BE2C (cell line): ENCODE results near the gene IFI16.
"Not testable (repeated sequence)": the region's sequence is repeated elsewhere in the genome, so short reads cannot be mapped to it uniquely, and the experiment has no call there.

Experiments
- DNase-seq: peaks from one replicate; pipeline ENCODE4 v3.0.0-alpha.2; 2020
- H3K27me3 ChIP-seq: fragments of 250-450 bp; sonication (Bioruptor Pico); 2 replicates; pipeline ENCODE4 v1.5.1; 2020; ENCODE audit warnings: mild to moderate bottlenecking
- H3K36me3 ChIP-seq: fragments of 250-450 bp; sonication (Bioruptor Pico); 2 replicates; pipeline ENCODE4 v1.5.1; 2020; ENCODE audit warnings: mild to moderate bottlenecking
- H3K4me1 ChIP-seq: fragments of 250-450 bp; sonication (Bioruptor Pico); 2 replicates; pipeline ENCODE4 v1.5.1; 2020
- H3K4me3 ChIP-seq: 2 replicates; pipeline ENCODE4 v1.5.1; 2011; ENCODE audit warnings: low read depth, low read length
- H3K9me3 ChIP-seq: fragments of 250-450 bp; sonication (Bioruptor Pico); 2 replicates; pipeline ENCODE4 v1.5.1; 2020
- CTCF ChIP-seq: IDR thresholded peaks from 2 replicates; pipeline ENCODE4 v1.5.1; 2012; ENCODE audit warnings: mild to moderate bottlenecking, low read depth, low read length

The IFI16 gene

GRCh38 chr1:159015440-159015909 is 5.8 kb downstream of the IFI16 start:
- H3K4me1 ChIP-seq = no peaks in the 10 kb centered on the region
- no peaks in the 10 kb centered on the region for H3K27me3 ChIP-seq
- no peaks in the 10 kb centered on the region for H3K36me3 ChIP-seq
- no peak for DNase-seq
- TF ChIP-seq CTCF = no peak
- no peaks in the 10 kb centered on the region for H3K9me3 ChIP-seq
- no peak overlapping the region for H3K4me3 ChIP-seq

GRCh38 chr1:159023723-159024122 is 14.0 kb downstream of the IFI16 start:
- no peaks in the 10 kb centered on the region for H3K27me3 ChIP-seq
- no peak for TF ChIP-seq CTCF
- DNase-seq = no peak
- H3K4me1 ChIP-seq = no peaks in the 10 kb centered on the region
- H3K9me3 ChIP-seq = no peaks in the 10 kb centered on the region
- no peak overlapping the region for H3K4me3 ChIP-seq
- no peaks in the 10 kb centered on the region for H3K36me3 ChIP-seq

GRCh38 chr1:159025043-159025442 is 15.3 kb downstream of the IFI16 start:
- H3K4me1 ChIP-seq = no peaks in the 10 kb centered on the region
- H3K27me3 ChIP-seq = no peaks in the 10 kb centered on the region
- no peaks in the 10 kb centered on the region for H3K9me3 ChIP-seq
- H3K4me3 ChIP-seq = no peak overlapping the region
- no peak for TF ChIP-seq CTCF
- H3K36me3 ChIP-seq = no peaks in the 10 kb centered on the region
- DNase-seq = no peak

- DNase-seq, H3K4me3 ChIP-seq, H3K4me1 ChIP-seq, H3K9me3 ChIP-seq, H3K27me3 ChIP-seq, H3K36me3 ChIP-seq: not testable (repeated sequence)
Measured at GRCh38 chr1:159026841-159027240, 17.1 kb downstream of the IFI16 start.

- H3K27me3 ChIP-seq = no peaks in the 10 kb centered on the region
- no peak for DNase-seq
- no peak overlapping the region for H3K4me3 ChIP-seq
- H3K4me1 ChIP-seq = no peaks in the 10 kb centered on the region
- no peaks in the 10 kb centered on the region for H3K9me3 ChIP-seq
- H3K36me3 ChIP-seq = no peaks in the 10 kb centered on the region
- no peak for TF ChIP-seq CTCF
Measured at GRCh38 chr1:159030311-159030710, 20.6 kb downstream of the IFI16 start.

GRCh38 chr1:159030877-159031447 is 21.3 kb downstream of the IFI16 start:
- no peaks in the 10 kb centered on the region for H3K27me3 ChIP-seq
- no peaks in the 10 kb centered on the region for H3K9me3 ChIP-seq
- H3K4me3 ChIP-seq = no peak overlapping the region
- H3K4me1 ChIP-seq = no peaks in the 10 kb centered on the region
- no peaks in the 10 kb centered on the region for H3K36me3 ChIP-seq
- DNase-seq = no peak
- no peak for TF ChIP-seq CTCF

GRCh38 chr1:159040206-159040605 is 30.5 kb downstream of the IFI16 start:
- no peaks in the 10 kb centered on the region for H3K9me3 ChIP-seq
- no peak for DNase-seq
- H3K36me3 ChIP-seq = no peaks in the 10 kb centered on the region
- H3K27me3 ChIP-seq = no peaks in the 10 kb centered on the region
- no peak for TF ChIP-seq CTCF
- H3K4me3 ChIP-seq = no peak overlapping the region
- no peaks in the 10 kb centered on the region for H3K4me1 ChIP-seq
